Bronchial epithelial cell (primary cell): Measurements from ENCODE around the gene LRIT2. TPM values are rescaled to one million over a fixed set of nuclear protein-coding genes. Genes with fewer than 3 reads are reported as not detected.

Experiments
- DNase-seq: peaks from one replicate; pipeline ENCODE4 v3.0.0-alpha.2; 2010; ENCODE audit warnings: low read depth
- FAIRE-seq: peaks from 2 replicates; lab custom pipeline; 2011; peaks lifted over from hg19 to GRCh38; lab: Jason Lieb, UNC
- H3K27me3 ChIP-seq: 2 replicates; pipeline ENCODE4 v1.5.1; 2011; ENCODE audit warnings: low read length; ENCODE audit not compliant: control insufficient read depth, insufficient read depth
- H3K36me3 ChIP-seq: 2 replicates; pipeline ENCODE4 v1.5.1; 2011; ENCODE audit warnings: low read length; ENCODE audit not compliant: control insufficient read depth, insufficient read depth
- H3K4me3 ChIP-seq: 2 replicates; pipeline ENCODE4 v1.5.1; 2011; ENCODE audit warnings: mild to moderate bottlenecking, low read depth, low read length, control low read depth
- CTCF ChIP-seq: IDR thresholded peaks from 2 replicates; pipeline ENCODE4 v1.5.1; 2011; ENCODE audit warnings: mild to moderate bottlenecking, moderate library complexity, low read length, control low read depth, inconsistent platforms; ENCODE audit not compliant: insufficient read depth, severe bottlenecking
- total RNA-seq: library from RNA; depleted of rRNA; stranded (reverse); fragments of >200 nt; gene quantifications from 2 replicates; pipeline ENCODE4 v1.2.1, GENCODE V29; 2014

Gene LRIT2
- total RNA-seq, 1 donor from 2014 or later, result not detected

GRCh38 chr10:84230359-84230758 is 5.0 kb upstream of the LRIT2 start:
- H3K4me3 ChIP-seq, result no peak overlapping the region
- H3K27me3 ChIP-seq, result no peaks in the 10 kb centered on the region
- no peak for TF ChIP-seq CTCF
- FAIRE-seq (no peak), DNase-seq (no peak)
- H3K36me3 ChIP-seq, result no peaks in the 10 kb centered on the region

- no peak for DNase-seq
- Histone ChIP-seq H3K27me3 (no peaks in the 10 kb centered on the region), H3K36me3 (no peaks in the 10 kb centered on the region), H3K4me3 (no peak overlapping the region)
- FAIRE-seq, result no peak
- no peak for TF ChIP-seq CTCF
These were observed 2.5 kb upstream of the LRIT2 start for GRCh38 chr10:84227810-84228209.

- no peaks in the 10 kb centered on the region for H3K36me3 ChIP-seq
- H3K4me3 ChIP-seq, result no peak overlapping the region
- DNase-seq, result no peak
- no peak for TF ChIP-seq CTCF
- no peak for FAIRE-seq
- H3K27me3 ChIP-seq, result no peaks in the 10 kb centered on the region
These were observed 1.3 kb upstream of the LRIT2 start for GRCh38 chr10:84226616-84227015.

GRCh38 chr10:84224411-84225028 is 824 bp downstream of the LRIT2 start:
- Histone ChIP-seq H3K27me3 (no peaks in the 10 kb centered on the region), H3K36me3 (no peaks in the 10 kb centered on the region), H3K4me3 (no peak overlapping the region)
- TF ChIP-seq CTCF, result no peak
- no peak for FAIRE-seq
- no peak for DNase-seq

- no peak for DNase-seq
These were observed 3.4 kb downstream of the LRIT2 start for GRCh38 chr10:84221916-84222315.

More at GRCh38 chr10:84221916-84222315, 3.4 kb downstream of the LRIT2 start:
- FAIRE-seq, result no peak
- Histone ChIP-seq H3K36me3 (no peaks in the 10 kb centered on the region), H3K27me3 (no peaks in the 10 kb centered on the region), H3K4me3 (no peak overlapping the region)
- no peak for TF ChIP-seq CTCF
